ENCODE data around the gene ZSWIM8. TPM values are rescaled to one million over a fixed set of nuclear protein-coding genes. Genes with fewer than 3 reads are reported as not detected.
"Not testable (repeated sequence)": the region's sequence is repeated elsewhere in the genome, so short reads cannot be mapped to it uniquely, and the experiment has no call there.

ZSWIM8 gene
- total RNA-seq, 1 experiment from 2014 or later = 49.5 TPM

DNA sequence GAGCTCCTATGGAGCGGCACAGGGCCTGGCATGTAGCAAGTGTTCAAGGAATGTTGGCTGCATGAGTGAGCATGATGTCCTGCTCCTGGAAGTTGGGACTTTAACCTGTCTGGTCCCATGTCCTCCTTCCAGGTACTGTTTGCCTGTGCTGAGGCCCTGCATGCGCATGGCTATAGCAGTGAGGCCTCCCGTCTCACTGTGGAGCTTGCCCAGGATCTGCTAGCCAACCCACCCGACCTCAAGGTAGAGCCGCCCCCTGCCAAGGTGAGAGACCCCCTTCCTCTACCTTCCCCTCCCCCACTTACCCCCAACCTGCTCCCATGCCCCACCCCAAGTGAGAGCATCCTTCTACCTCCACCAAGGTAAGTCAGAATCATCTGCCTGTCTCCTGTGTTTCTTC, 8.1 kb downstream of the ZSWIM8 start:
- no peak overlapping the region for H3K4me2 ChIP-seq (ENCODE audit: low read depth, low read length, poor library complexity, severe bottlenecking)
- H3K9ac ChIP-seq (ENCODE audit: low read length) = no peak overlapping the region
- H3K9me3 ChIP-seq (ENCODE audit: low read length) = no peaks in the 10 kb centered on the region
- no peak overlapping the region for H3K4me3 ChIP-seq (ENCODE audit: low read length)
- H3K27ac ChIP-seq (ENCODE audit: low read length) = no peak overlapping the region
- no peaks in the 10 kb centered on the region for H4K20me1 ChIP-seq (ENCODE audit: insufficient read depth, low read depth, low read length)
- DNase-seq = no peak
- H3K27me3 ChIP-seq (ENCODE audit: low read length) = no peaks in the 10 kb centered on the region
- H2AFZ ChIP-seq (ENCODE audit: low read length) = no peak overlapping the region
- H3K9me2 ChIP-seq (replicated peaks; ENCODE audit: insufficient read depth, low read length) = no peaks in the 10 kb centered on the region
- H3K4me1 ChIP-seq (ENCODE audit: low read length) = no peaks in the 10 kb centered on the region
- H3K36me3 ChIP-seq (ENCODE audit: insufficient read depth, low read length) = peaks cover 8% of the 10 kb centered on the region; the same call in 1 of the 2 replicates
- peaks cover 3% of the 10 kb centered on the region for H3K79me2 ChIP-seq (ENCODE audit: low read length)

DNA sequence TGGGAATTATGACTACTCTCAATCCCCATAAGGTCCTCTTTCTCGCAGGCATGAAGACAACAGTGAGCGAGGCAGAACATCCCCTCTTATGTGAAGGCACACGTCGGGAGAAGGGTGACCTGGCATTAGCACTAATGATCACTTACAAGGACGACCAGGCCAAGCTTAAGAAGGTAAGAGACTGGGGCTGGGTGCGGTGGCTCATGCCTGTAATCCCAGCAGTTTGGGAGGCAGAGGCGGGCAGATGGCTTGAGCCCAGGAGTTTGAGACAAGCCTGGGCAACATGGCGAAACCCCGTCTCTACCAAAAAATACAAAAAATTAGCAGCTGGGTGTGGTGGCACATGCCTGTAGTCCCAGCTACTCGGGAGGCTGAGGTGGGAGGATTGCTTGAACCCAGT, 10.1 kb downstream of the ZSWIM8 start:
- H3K9me2 ChIP-seq (replicated peaks; ENCODE audit: insufficient read depth, low read length); DNase-seq; H3K4me1 ChIP-seq (ENCODE audit: low read length); H3K4me2 ChIP-seq (ENCODE audit: low read depth, low read length, poor library complexity, severe bottlenecking); H3K9ac ChIP-seq (ENCODE audit: low read length); H3K27ac ChIP-seq (ENCODE audit: low read length); H3K9me3 ChIP-seq (ENCODE audit: low read length); H3K4me3 ChIP-seq (ENCODE audit: low read length); H3K27me3 ChIP-seq (ENCODE audit: low read length); H3K79me2 ChIP-seq (ENCODE audit: low read length); H2AFZ ChIP-seq (ENCODE audit: low read length); H4K20me1 ChIP-seq (ENCODE audit: insufficient read depth, low read depth, low read length): not testable (repeated sequence)
- H3K36me3 ChIP-seq (ENCODE audit: insufficient read depth, low read length) = peaks cover 10% of the 10 kb centered on the region; the same call in 1 of the 2 replicates

DNA sequence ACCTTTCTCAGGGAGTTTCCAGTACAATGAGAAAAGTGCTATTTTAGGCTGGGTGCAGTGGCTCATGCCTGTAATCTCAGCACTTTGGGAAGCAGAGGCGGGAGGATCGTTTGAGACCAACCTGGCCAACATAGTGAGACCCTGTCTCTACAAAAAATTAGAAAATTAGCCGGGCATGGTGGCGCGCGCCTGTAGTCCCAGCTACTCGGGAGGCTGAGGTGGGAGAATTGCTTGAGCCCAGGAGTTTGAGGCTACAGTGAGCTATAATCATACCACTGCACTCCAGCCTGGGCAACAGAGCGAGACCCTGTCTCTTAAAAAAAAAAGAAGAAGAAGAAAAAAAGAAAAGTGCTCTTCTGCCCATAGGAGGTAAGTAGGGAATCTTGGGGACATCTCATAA, 10.6 kb downstream of the ZSWIM8 start:
- not testable (repeated sequence) for H3K9me2 ChIP-seq (replicated peaks; ENCODE audit: insufficient read depth, low read length); H3K79me2 ChIP-seq (ENCODE audit: low read length); H3K4me1 ChIP-seq (ENCODE audit: low read length); DNase-seq; H3K9ac ChIP-seq (ENCODE audit: low read length); H3K9me3 ChIP-seq (ENCODE audit: low read length); H3K4me2 ChIP-seq (ENCODE audit: low read depth, low read length, poor library complexity, severe bottlenecking); H3K27me3 ChIP-seq (ENCODE audit: low read length); H2AFZ ChIP-seq (ENCODE audit: low read length); H3K27ac ChIP-seq (ENCODE audit: low read length); H3K4me3 ChIP-seq (ENCODE audit: low read length); H4K20me1 ChIP-seq (ENCODE audit: insufficient read depth, low read depth, low read length)
- peaks cover 10% of the 10 kb centered on the region; the same call in 1 of the 2 replicates for H3K36me3 ChIP-seq (ENCODE audit: insufficient read depth, low read length)

DNA sequence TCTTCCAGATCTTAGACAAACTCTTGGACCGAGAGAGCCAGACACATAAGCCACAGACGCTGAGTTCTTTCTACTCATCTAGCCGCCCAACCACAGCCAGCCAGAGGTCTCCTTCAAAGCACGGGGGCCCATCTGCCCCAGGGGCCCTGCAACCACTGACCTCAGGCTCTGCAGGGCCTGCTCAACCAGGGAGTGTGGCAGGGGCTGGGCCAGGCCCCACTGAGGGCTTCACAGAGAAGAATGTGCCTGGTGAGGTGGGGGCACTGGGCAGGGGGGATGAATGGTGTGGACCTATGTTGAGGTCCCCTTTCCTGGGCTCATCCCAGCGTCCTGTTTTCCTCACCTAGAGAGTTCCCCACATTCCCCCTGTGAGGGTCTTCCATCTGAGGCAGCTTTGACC, 11.4 kb downstream of the ZSWIM8 start:
- H3K27me3 ChIP-seq (ENCODE audit: low read length) = no peaks in the 10 kb centered on the region
- no peak overlapping the region for H2AFZ ChIP-seq (ENCODE audit: low read length)
- no peak overlapping the region for H3K27ac ChIP-seq (ENCODE audit: low read length)
- H3K9me2 ChIP-seq (replicated peaks; ENCODE audit: insufficient read depth, low read length) = no peaks in the 10 kb centered on the region
- H3K4me3 ChIP-seq (ENCODE audit: low read length) = no peak overlapping the region
- no peaks in the 10 kb centered on the region for H3K9me3 ChIP-seq (ENCODE audit: low read length)
- peaks cover 11% of the 10 kb centered on the region; the same call in 1 of the 2 replicates for H3K36me3 ChIP-seq (ENCODE audit: insufficient read depth, low read length)
- no peak overlapping the region for H3K9ac ChIP-seq (ENCODE audit: low read length)
- H3K4me1 ChIP-seq (ENCODE audit: low read length) = no peaks in the 10 kb centered on the region
- DNase-seq = no peak
- H4K20me1 ChIP-seq (ENCODE audit: insufficient read depth, low read depth, low read length) = no peaks in the 10 kb centered on the region
- no peak overlapping the region for H3K4me2 ChIP-seq (ENCODE audit: low read depth, low read length, poor library complexity, severe bottlenecking)
- no peaks in the 10 kb centered on the region for H3K79me2 ChIP-seq (ENCODE audit: low read length)

DNA sequence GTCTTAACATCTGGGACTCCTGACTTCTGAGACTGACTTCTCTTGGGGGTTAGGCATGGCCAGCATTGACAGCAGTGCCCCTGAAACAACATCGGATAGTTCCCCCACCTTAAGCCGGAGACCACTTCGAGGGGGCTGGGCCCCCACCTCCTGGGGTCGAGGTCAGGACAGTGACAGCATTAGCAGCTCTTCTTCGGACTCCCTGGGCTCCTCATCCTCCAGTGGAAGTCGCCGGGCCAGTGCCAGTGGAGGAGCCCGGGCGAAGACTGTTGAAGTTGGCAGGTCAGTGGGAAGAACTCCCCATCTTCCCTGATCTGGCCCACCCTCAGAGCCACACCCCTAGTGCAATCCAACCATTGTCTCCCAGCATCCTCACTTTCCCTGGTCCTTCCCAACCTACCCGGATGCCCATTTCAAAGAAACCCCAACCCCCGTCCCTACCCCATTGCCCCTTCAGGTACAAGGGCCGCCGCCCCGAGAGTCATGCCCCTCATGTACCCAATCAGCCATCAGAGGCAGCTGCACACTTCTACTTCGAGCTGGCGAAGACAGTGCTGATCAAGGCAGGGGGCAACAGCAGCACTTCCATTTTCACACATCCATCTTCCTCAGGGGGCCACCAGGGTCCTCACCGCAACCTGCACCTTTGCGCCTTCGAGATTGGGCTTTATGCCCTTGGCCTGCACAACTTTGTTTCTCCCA, 12.1 kb downstream of the ZSWIM8 start:
- H3K9ac ChIP-seq (ENCODE audit: low read length) = no peak overlapping the region
- no peak overlapping the region for H3K27ac ChIP-seq (ENCODE audit: low read length)
- no peaks in the 10 kb centered on the region for H4K20me1 ChIP-seq (ENCODE audit: insufficient read depth, low read depth, low read length)
- H2AFZ ChIP-seq (ENCODE audit: low read length) = no peak overlapping the region
- no peaks in the 10 kb centered on the region for H3K9me3 ChIP-seq (ENCODE audit: low read length)
- DNase-seq = no peak
- H3K9me2 ChIP-seq (replicated peaks; ENCODE audit: insufficient read depth, low read length) = no peaks in the 10 kb centered on the region
- no peak overlapping the region for H3K4me2 ChIP-seq (ENCODE audit: low read depth, low read length, poor library complexity, severe bottlenecking)
- no peaks in the 10 kb centered on the region for H3K79me2 ChIP-seq (ENCODE audit: low read length)
- peaks cover 19% of the 10 kb centered on the region; the same call in 1 of the 2 replicates for H3K36me3 ChIP-seq (ENCODE audit: insufficient read depth, low read length)
- H3K27me3 ChIP-seq (ENCODE audit: low read length) = no peaks in the 10 kb centered on the region
- no peak overlapping the region for H3K4me3 ChIP-seq (ENCODE audit: low read length)
- H3K4me1 ChIP-seq (ENCODE audit: low read length) = no peaks in the 10 kb centered on the region

DNA sequence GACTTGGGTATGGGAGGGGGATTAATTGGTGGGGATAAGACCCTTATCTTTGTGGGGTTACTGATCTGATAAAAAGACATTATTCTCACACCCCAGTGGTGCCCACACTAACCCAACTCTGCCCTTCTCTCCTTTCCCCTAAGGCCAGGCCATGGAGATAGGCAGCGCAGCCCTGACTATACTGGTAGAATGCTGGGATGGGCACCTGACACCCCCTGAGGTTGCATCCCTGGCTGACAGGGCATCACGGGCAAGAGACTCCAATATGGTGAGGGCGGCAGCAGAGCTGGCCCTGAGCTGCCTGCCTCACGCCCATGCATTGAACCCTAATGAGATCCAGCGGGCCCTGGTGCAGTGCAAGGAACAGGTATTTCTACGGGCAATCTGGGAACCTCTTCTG, 12.7 kb downstream of the ZSWIM8 start:
- Histone ChIP-seq H3K4me2 (ENCODE audit: low read depth, low read length, poor library complexity, severe bottlenecking) (no peak overlapping the region), H3K4me1 (ENCODE audit: low read length) (no peaks in the 10 kb centered on the region), H3K27ac (ENCODE audit: low read length) (no peak overlapping the region), H3K27me3 (ENCODE audit: low read length) (no peaks in the 10 kb centered on the region), H3K36me3 (ENCODE audit: insufficient read depth, low read length) (peaks cover 25% of the 10 kb centered on the region; the same call in 1 of the 2 replicates), H2AFZ (ENCODE audit: low read length) (no peak overlapping the region), H3K4me3 (ENCODE audit: low read length) (no peak overlapping the region), H3K9me3 (ENCODE audit: low read length) (no peaks in the 10 kb centered on the region), H3K79me2 (ENCODE audit: low read length) (no peaks in the 10 kb centered on the region), H3K9ac (ENCODE audit: low read length) (no peak overlapping the region), H3K9me2 (replicated peaks; ENCODE audit: insufficient read depth, low read length) (no peaks in the 10 kb centered on the region), H4K20me1 (ENCODE audit: insufficient read depth, low read depth, low read length) (no peaks in the 10 kb centered on the region)
- DNase-seq = no peak

DNA sequence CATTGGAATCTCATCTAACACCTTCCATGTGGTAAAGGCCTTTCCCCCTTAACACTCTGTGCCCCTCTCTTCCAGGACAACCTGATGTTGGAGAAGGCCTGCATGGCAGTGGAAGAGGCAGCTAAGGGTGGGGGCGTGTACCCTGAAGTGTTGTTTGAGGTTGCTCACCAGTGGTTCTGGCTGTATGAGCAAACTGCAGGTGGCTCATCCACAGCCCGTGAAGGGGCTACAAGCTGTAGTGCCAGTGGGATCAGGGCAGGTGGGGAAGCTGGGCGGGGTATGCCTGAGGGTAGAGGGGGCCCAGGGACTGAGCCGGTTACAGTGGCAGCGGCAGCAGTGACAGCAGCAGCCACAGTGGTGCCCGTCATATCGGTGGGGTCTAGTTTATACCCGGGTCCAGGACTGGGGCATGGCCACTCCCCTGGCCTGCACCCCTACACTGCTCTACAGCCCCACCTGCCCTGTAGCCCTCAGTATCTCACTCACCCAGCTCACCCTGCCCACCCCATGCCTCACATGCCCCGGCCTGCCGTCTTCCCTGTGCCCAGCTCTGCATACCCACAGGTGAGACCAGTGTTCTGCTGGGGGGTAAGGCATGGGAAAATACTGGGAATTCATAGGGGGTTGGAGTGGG, 13.6 kb downstream of the ZSWIM8 start:
- Histone ChIP-seq H4K20me1 (ENCODE audit: insufficient read depth, low read depth, low read length) (no peaks in the 10 kb centered on the region), H3K27me3 (ENCODE audit: low read length) (no peaks in the 10 kb centered on the region), H3K4me2 (ENCODE audit: low read depth, low read length, poor library complexity, severe bottlenecking) (no peak overlapping the region), H3K9me2 (replicated peaks; ENCODE audit: insufficient read depth, low read length) (no peaks in the 10 kb centered on the region), H3K4me3 (ENCODE audit: low read length) (no peak overlapping the region), H3K9me3 (ENCODE audit: low read length) (no peaks in the 10 kb centered on the region), H3K27ac (ENCODE audit: low read length) (no peak overlapping the region), H2AFZ (ENCODE audit: low read length) (no peak overlapping the region), H3K9ac (ENCODE audit: low read length) (no peak overlapping the region), H3K36me3 (ENCODE audit: insufficient read depth, low read length) (peaks cover 25% of the 10 kb centered on the region; the same call in 1 of the 2 replicates), H3K79me2 (ENCODE audit: low read length) (no peaks in the 10 kb centered on the region), H3K4me1 (ENCODE audit: low read length) (peaks cover 4% of the 10 kb centered on the region)
- DNase-seq = no peak

DNA sequence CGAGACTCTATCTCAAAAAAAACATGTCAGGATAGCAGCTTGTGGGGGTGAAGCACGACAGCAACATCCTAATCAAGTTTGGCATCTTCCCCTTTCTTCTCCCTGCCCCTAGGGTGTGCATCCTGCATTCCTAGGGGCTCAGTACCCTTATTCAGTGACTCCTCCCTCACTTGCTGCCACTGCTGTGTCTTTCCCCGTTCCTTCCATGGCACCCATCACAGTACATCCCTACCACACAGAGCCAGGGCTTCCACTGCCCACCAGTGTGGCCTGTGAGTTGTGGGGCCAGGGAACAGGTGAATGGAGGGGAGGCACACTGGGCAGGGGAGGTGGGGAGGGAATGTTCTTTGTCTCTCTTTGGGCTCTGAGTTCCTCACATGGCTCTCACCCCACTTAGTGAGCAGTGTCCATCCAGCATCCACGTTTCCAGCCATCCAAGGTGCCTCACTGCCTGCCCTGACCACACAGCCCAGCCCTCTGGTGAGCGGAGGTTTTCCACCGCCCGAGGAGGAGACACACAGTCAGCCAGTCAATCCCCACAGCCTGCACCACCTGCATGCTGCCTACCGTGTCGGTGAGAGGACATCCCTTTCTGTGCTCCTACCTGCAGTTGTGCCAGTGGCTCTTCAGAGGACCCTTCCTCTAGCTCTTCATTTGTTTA, 14.6 kb downstream of the ZSWIM8 start:
- H3K4me3 ChIP-seq (ENCODE audit: low read length) = no peak overlapping the region
- H3K4me1 ChIP-seq (ENCODE audit: low read length) = peaks cover 7% of the 10 kb centered on the region
- peaks cover 25% of the 10 kb centered on the region; the same call in 1 of the 2 replicates for H3K36me3 ChIP-seq (ENCODE audit: insufficient read depth, low read length)
- no peak overlapping the region for H3K4me2 ChIP-seq (ENCODE audit: low read depth, low read length, poor library complexity, severe bottlenecking)
- no peak for DNase-seq
- no peaks in the 10 kb centered on the region for H3K79me2 ChIP-seq (ENCODE audit: low read length)
- no peaks in the 10 kb centered on the region for H3K9me2 ChIP-seq (replicated peaks; ENCODE audit: insufficient read depth, low read length)
- no peak overlapping the region for H3K9ac ChIP-seq (ENCODE audit: low read length)
- no peaks in the 10 kb centered on the region for H4K20me1 ChIP-seq (ENCODE audit: insufficient read depth, low read depth, low read length)
- H2AFZ ChIP-seq (ENCODE audit: low read length) = no peak overlapping the region
- no peaks in the 10 kb centered on the region for H3K27me3 ChIP-seq (ENCODE audit: low read length)
- no peak overlapping the region for H3K27ac ChIP-seq (ENCODE audit: low read length)
- no peaks in the 10 kb centered on the region for H3K9me3 ChIP-seq (ENCODE audit: low read length)

Measured in Karpas-422 (cell line).